Endothelial cell of umbilical vein (primary cell): ENCODE measurements around the gene ADM5. TPM values are rescaled to one million over a fixed set of nuclear protein-coding genes. Genes with fewer than 3 reads are reported as not detected.

Source experiments
- BruUV-seq: library from RNA; stranded (reverse); fragments of 400-500 nt; replicated peaks from 2 replicates; lab custom pipeline; 2021; lab: Mats Ljungman, UMichigan
- CTCF ChIA-PET: fragments of 300-600, 350-600 bp; sonication (Branson Sonifier 250); formaldehyde crosslinking; loops from one replicate; lab custom pipeline; 2021; ENCODE audit warnings: antibody characterized with exemption, inconsistent platforms; lab: Charles Lee
- POLR2A ChIA-PET: fragments of 300-600, 350-600 bp; sonication (Branson Sonifier 250); formaldehyde crosslinking; loops from one replicate; lab custom pipeline; 2021; ENCODE audit warnings: antibody characterized with exemption, inconsistent platforms; lab: Charles Lee
- DNase-seq: peaks from one replicate; pipeline ENCODE4 v3.0.0-alpha.2; 2011; ENCODE audit warnings: low read depth, low spot score
- FAIRE-seq: peaks from 2 replicates; lab custom pipeline; 2011; peaks lifted over from hg19 to GRCh38; lab: Jason Lieb, UNC
- H2AFZ ChIP-seq: 2 replicates; pipeline ENCODE4 v1.6.0; 2012; ENCODE audit warnings: low read depth, low read length, control low read depth, inconsistent platforms
- H3K27ac ChIP-seq: 2 replicates; pipeline ENCODE4 v1.5.1; 2011; ENCODE audit warnings: low read depth, mild to moderate bottlenecking, control low read depth, low read length, moderate library complexity; ENCODE audit not compliant: insufficient read depth
- H3K27me3 ChIP-seq, 2 experiments: 2 replicates each; pipeline versions ENCODE4 v1.6.0 to v1.6.1; 2011; ENCODE audit warnings: low read length in 2 of 2, mixed read lengths in 1 of 2; ENCODE audit not compliant: control insufficient read depth in 2 of 2, insufficient read depth in 2 of 2
- H3K36me3 ChIP-seq, 2 experiments: 2 replicates in 1 of 2; 3 replicates in 1 of 2; pipeline ENCODE4 v1.5.1; 2011; ENCODE audit warnings: low read length in 2 of 2, mild to moderate bottlenecking in 1 of 2, moderate library complexity in 1 of 2; ENCODE audit not compliant: control insufficient read depth in 2 of 2, insufficient read depth in 2 of 2; ENCODE audit errors: extremely low read depth in 1 of 2
- H3K4me1 ChIP-seq: 3 replicates; pipeline ENCODE4 v1.5.1; 2011; ENCODE audit warnings: mild to moderate bottlenecking, low read length; ENCODE audit not compliant: control insufficient read depth, insufficient read depth; ENCODE audit errors: extremely low read depth
- H3K4me2 ChIP-seq: 2 replicates; pipeline ENCODE4 v1.6.1; 2011; ENCODE audit warnings: low read length, control low read depth, mixed read lengths; ENCODE audit not compliant: insufficient read depth
- H3K4me3 ChIP-seq, 3 experiments: fragments of 200-600 bp in 1 of 3; sonication (generic), shearing (Covaris generic) in 1 of 3; replicated peaks in 1 of 3; 2 replicates each; pipeline ENCODE4 v1.5.1; 2011 to 2016; ENCODE audit warnings: control low read depth in 3 of 3, low read length in 3 of 3, mild to moderate bottlenecking in 2 of 3, inconsistent platforms in 1 of 3, low read depth in 1 of 3, moderate library complexity in 1 of 3; ENCODE audit not compliant: insufficient read depth in 1 of 3
- H3K79me2 ChIP-seq: 2 replicates; pipeline ENCODE4 v1.6.0; 2012; ENCODE audit warnings: low read length, inconsistent platforms; ENCODE audit not compliant: control insufficient read depth, insufficient read depth
- H3K9ac ChIP-seq: replicated peaks from 2 replicates; pipeline ENCODE3; 2011; ENCODE audit warnings: low read length, control low read depth; ENCODE audit not compliant: insufficient read depth; ENCODE audit errors: extremely low read depth
- H3K9me1 ChIP-seq: replicated peaks from 3 replicates; pipeline ENCODE4 v1.6.0; 2011; ENCODE audit warnings: mild to moderate bottlenecking, low read length; ENCODE audit not compliant: control insufficient read depth, insufficient read depth; ENCODE audit errors: extremely low read depth
- H3K9me3 ChIP-seq: replicated peaks from 2 replicates; pipeline ENCODE4 v1.5.1; 2012; ENCODE audit warnings: low read length, inconsistent platforms; ENCODE audit not compliant: control insufficient read depth, insufficient read depth
- H4K20me1 ChIP-seq: replicated peaks from 2 replicates; pipeline ENCODE3; 2011; ENCODE audit warnings: mild to moderate bottlenecking, low read length; ENCODE audit not compliant: control insufficient read depth, insufficient read depth; ENCODE audit errors: extremely low read depth
- CTCF ChIP-seq, 2 donors: IDR thresholded peaks; 1 replicate in 1 of 2; 2 replicates in 1 of 2; pipeline ENCODE4 v1.5.1; 2011; ENCODE audit warnings: low read length in 2 of 2, mild to moderate bottlenecking in 2 of 2, moderate library complexity in 2 of 2, control low read depth in 1 of 2, inconsistent platforms in 1 of 2, low read depth in 1 of 2; ENCODE audit not compliant: insufficient read depth in 1 of 2; ENCODE audit errors: extremely low read depth in 1 of 2
- EZH2 ChIP-seq: IDR thresholded peaks from 2 replicates; pipeline ENCODE4 v1.6.1; 2012; ENCODE audit warnings: borderline replicate concordance, low read depth, mild to moderate bottlenecking, moderate library complexity, low read length, inconsistent platforms; ENCODE audit not compliant: severe bottlenecking
- FOS ChIP-seq: IDR thresholded peaks from 2 replicates; pipeline ENCODE4 v1.6.1; 2011; ENCODE audit warnings: mild to moderate bottlenecking, low read length, moderate library complexity, borderline replicate concordance; ENCODE audit not compliant: insufficient read depth
- GATA2 ChIP-seq: IDR thresholded peaks from 2 replicates; pipeline ENCODE4 v1.7.0; 2011; ENCODE audit warnings: low read depth, mild to moderate bottlenecking, moderate library complexity, mixed read lengths, low read length; ENCODE audit not compliant: insufficient read length, insufficient read depth
- JUN ChIP-seq: IDR thresholded peaks from 2 replicates; pipeline ENCODE4 v1.6.1; 2011; ENCODE audit warnings: borderline replicate concordance, low read depth; ENCODE audit not compliant: insufficient read length, insufficient read depth
- MAX ChIP-seq: IDR thresholded peaks from 2 replicates; pipeline ENCODE4 v1.6.1; 2011; ENCODE audit not compliant: insufficient read depth, insufficient read length
- MYC ChIP-seq: IDR thresholded peaks from one replicate; pipeline ENCODE4 v1.6.1; 2011; ENCODE audit warnings: mild to moderate bottlenecking, low read depth, low read length
- POLR2A ChIP-seq: IDR thresholded peaks from 2 replicates; pipeline ENCODE4 v1.6.1; 2012; ENCODE audit warnings: low read depth, mild to moderate bottlenecking, control low read depth, low read length
- POLR2AphosphoS5 ChIP-seq: IDR thresholded peaks from 2 replicates; pipeline ENCODE4 v1.6.1; 2012; ENCODE audit warnings: low read depth, mild to moderate bottlenecking, control low read depth, low read length, moderate library complexity; ENCODE audit not compliant: insufficient read depth
- dilution Hi-C: fragments of 300-500 bp; cut with MboI; formaldehyde crosslinking; loops from one replicate; pipeline ENCODE4 v1.15.0; 2019; ENCODE audit warnings: low sequenced_read_pairs; ENCODE audit not compliant: extremely low pct_ligation_motif_present
- intact Hi-C: fragments of 100-400 bp; cut with micrococcal nuclease; formaldehyde crosslinking; loops from one replicate; pipeline ENCODE4 v1.10.0; 2022
- polyA plus RNA-seq, 4 experiments: library from polyadenylated mRNA; depleted of rRNA in 3 of 4; stranded (reverse) in 3 of 4; unstranded in 1 of 4; fragments of >200 nt; gene quantifications; 2 replicates each; pipeline versions ENCODE4 v1.2.1 to v1.2.3, GENCODE V29; 2011 to 2012; ENCODE audit warnings: missing spikeins in 1 of 4
- total RNA-seq: library from RNA; stranded (reverse); gene quantifications from 2 replicates; pipeline ENCODE4 v1.2.3, GENCODE V29; 2021

Gene ADM5
- total and polyA plus RNA-seq, 2 donors (not counting 3 experiments of a cell fraction or from before 2014, with no cell fraction given) = 3.3 to 4.4 TPM

- DNase-seq (no peak), FAIRE-seq (no peak)
- ChIA-PET CTCF (interaction anchor here (0.9 to 2.4 kb wide), 4 partner anchors 22 to 72 kb away, joined by 3 to 9 read pairs (median 4); partner anchors contain the start of genes BCL2L12, IRF3 and PRMT1), POLR2A (interaction anchor here (0.6 to 1.2 kb wide), 5 partner anchors 13 to 147 kb away, joined by 3 to 5 read pairs (median 3); partner anchors contain the start of genes BCL2L12, IRF3 and PRMT1)
- Histone ChIP-seq H2AFZ (peak overlapping the region; percentile 42), H3K79me2 (peaks cover 56% of the 10 kb centered on the region), H3K9me1 (no peaks in the 10 kb centered on the region), H3K9ac (peak overlapping the region; percentile 99), H3K27me3 (no peaks in the 10 kb centered on the region), H4K20me1 (no peaks in the 10 kb centered on the region), H3K4me3 (peak overlapping the region; percentile 93 to 97 (median 96)), H3K27ac (peak overlapping the region; percentile 85), H3K36me3 (peaks cover 2 to 17% of the 10 kb centered on the region in 2 experiments), H3K4me2 (peak overlapping the region; percentile 96), H3K4me1 (peaks cover 33% of the 10 kb centered on the region), H3K9me3 (no peaks in the 10 kb centered on the region)
- dilution Hi-C loops = no loop called here
- TF ChIP-seq JUN (no peak), EZH2 (no peak), GATA2 (no peak), POLR2AphosphoS5 (no peak)
- intact Hi-C loops = loop anchor here (5.0 kb wide), 1 partner anchor 190 kb away; the partner anchor contains the start of genes ALDH16A1 and PIH1D1
- no TSS peak for BruUV-seq
These were observed 46.8 kb upstream of the ADM5 start for GRCh38 chr19:49642492-49643035.

- intact Hi-C loops = loop anchor here (5.0 kb wide), 1 partner anchor 191 kb away; the partner anchor contains the start of genes ALDH16A1 and PIH1D1
- Histone ChIP-seq H3K9ac (no peak overlapping the region), H3K9me1 (no peaks in the 10 kb centered on the region), H3K27me3 (no peaks in the 10 kb centered on the region), H3K36me3 (peaks cover 2 to 17% of the 10 kb centered on the region in 2 experiments), H3K27ac (no peak overlapping the region), H3K9me3 (no peaks in the 10 kb centered on the region), H3K4me2 (peak overlapping the region; percentile 96), H4K20me1 (no peaks in the 10 kb centered on the region), H3K4me3 (peak overlapping the region in 1 of 3 experiments; percentile 97), H2AFZ (no peak overlapping the region), H3K79me2 (peaks cover 57% of the 10 kb centered on the region), H3K4me1 (peaks cover 24% of the 10 kb centered on the region)
- dilution Hi-C loops = no loop called here
- CTCF ChIA-PET = interaction anchor here (1.3 to 2.4 kb wide), 2 partner anchors 21 to 73 kb away, joined by 3 to 9 read pairs; partner anchors contain the start of genes BCL2L12 and IRF3
- FAIRE-seq (no peak), DNase-seq (no peak)
- TF ChIP-seq MYC (no peak), JUN (no peak), MAX (no peak), EZH2 (no peak), FOS (no peak), CTCF (IDR thresholded peaks at IDR 0.05; ENCODE audit: extremely low read depth in 1 of 2, insufficient read depth in 1 of 2, low read depth in 1 of 2, low read length in 2 of 2) (no peak), GATA2 (no peak), POLR2AphosphoS5 (no peak), POLR2A (no peak)
- no TSS peak for BruUV-seq
- POLR2A ChIA-PET = interaction anchor here (0.6 kb wide), 1 partner anchor 116 kb away, joined by 4 read pairs; the partner anchor contains the start of gene RCN3
These were observed 45.9 kb upstream of the ADM5 start for GRCh38 chr19:49643466-49643865.
